WTC11 (cell line): Measurements from ENCODE around the gene DMXL1. TPM values are rescaled to one million over a fixed set of nuclear protein-coding genes. Genes with fewer than 3 reads are reported as not detected.

Experiments used
- ATAC-seq: fragments of 200-7000 bp; cut with Tn5 transposase; 2 replicates; pipeline ENCODE4 v1.10.0; 2021; ENCODE audit warnings: mild to moderate bottlenecking, moderate library complexity
- CTCF ChIA-PET: fragments of 300-600 bp; sonication (Branson Sonifier 250); formaldehyde crosslinking; loops from one replicate; lab custom pipeline; 2021; ENCODE audit warnings: antibody characterized with exemption; lab: Charles Lee
- POLR2A ChIA-PET: fragments of 350-600 bp; sonication (Branson Sonifier 250); formaldehyde crosslinking; loops from one replicate; lab custom pipeline; 2021; ENCODE audit warnings: antibody characterized with exemption; lab: Charles Lee
- DNase-seq: peaks from one replicate; pipeline ENCODE4 v3.0.0; 2021; ENCODE audit warnings: low spot score
- H3K27ac Mint-ChIP-seq: 2 replicates; pipeline ENCODE4 v1.8.0; 2021; ENCODE audit warnings: mixed read lengths
- H3K27me3 Mint-ChIP-seq: 2 replicates; pipeline ENCODE4 v1.8.0; 2021; ENCODE audit warnings: low read depth, mild to moderate bottlenecking, moderate library complexity, mixed read lengths
- H3K36me3 Mint-ChIP-seq: 2 replicates; pipeline ENCODE4 v1.8.0; 2021; ENCODE audit warnings: mixed read lengths
- H3K4me1 Mint-ChIP-seq: 2 replicates; pipeline ENCODE4 v1.8.0; 2022; ENCODE audit warnings: mixed read lengths
- H3K4me3 Mint-ChIP-seq: 2 replicates; pipeline ENCODE4 v1.8.0; 2021; ENCODE audit warnings: mild to moderate bottlenecking, moderate library complexity, mixed read lengths
- H3K9me3 Mint-ChIP-seq: 2 replicates; pipeline ENCODE4 v1.8.0; 2021; ENCODE audit warnings: mixed read lengths
- AFF4 ChIP-seq: sonication (generic); formaldehyde crosslinking; IDR thresholded peaks from 2 replicates; pipeline ENCODE4 v1.8.1; 2023; ENCODE audit warnings: mild to moderate bottlenecking, missing genetic modification reagents, borderline replicate concordance
- ATF1 ChIP-seq: sonication (generic); formaldehyde crosslinking; IDR thresholded peaks from 2 replicates; pipeline ENCODE4 v1.8.1; 2023; ENCODE audit warnings: mild to moderate bottlenecking, moderate library complexity, missing genetic modification reagents
- ATF6 ChIP-seq: sonication (generic); formaldehyde crosslinking; IDR thresholded peaks from 2 replicates; pipeline ENCODE4 v1.8.1; 2023; ENCODE audit warnings: mild to moderate bottlenecking, missing genetic modification reagents
- CTCF ChIP-seq: fragments of 200-600 bp; IDR thresholded peaks from 2 replicates; pipeline ENCODE4 v1.8.0; 2022; ENCODE audit warnings: antibody characterized with exemption
- FOXJ3 ChIP-seq: sonication (generic); formaldehyde crosslinking; IDR thresholded peaks from 2 replicates; pipeline ENCODE4 v1.9.0; 2021; ENCODE audit warnings: missing genetic modification reagents, mild to moderate bottlenecking, borderline replicate concordance
- IRF1 ChIP-seq: sonication (generic); formaldehyde crosslinking; IDR thresholded peaks from 2 replicates; pipeline ENCODE4 v1.8.0; 2023; ENCODE audit warnings: missing genetic modification reagents
- NR1H2 ChIP-seq: sonication (generic); formaldehyde crosslinking; IDR thresholded peaks from 2 replicates; pipeline ENCODE4 v1.9.0; 2021; ENCODE audit warnings: mild to moderate bottlenecking, moderate library complexity, missing genetic modification reagents
- NR3C1 ChIP-seq: sonication (generic); formaldehyde crosslinking; conservative IDR thresholded peaks from 2 replicates; pipeline ENCODE4 v1.8.1; 2023; ENCODE audit warnings: low read depth, mild to moderate bottlenecking, missing genetic modification reagents
- SMAD3 ChIP-seq: sonication (generic); formaldehyde crosslinking; IDR thresholded peaks from 2 replicates; pipeline ENCODE4 v1.8.0; 2022; ENCODE audit warnings: missing genetic modification reagents, mild to moderate bottlenecking, borderline replicate concordance
- SP1 ChIP-seq: sonication (generic); formaldehyde crosslinking; conservative IDR thresholded peaks from 2 replicates; pipeline ENCODE4 v1.8.1; 2022; ENCODE audit warnings: missing genetic modification reagents
- TCF7 ChIP-seq: sonication (generic); formaldehyde crosslinking; IDR thresholded peaks from 2 replicates; pipeline ENCODE4 v1.8.0; 2022; ENCODE audit warnings: mild to moderate bottlenecking, low read depth, missing genetic modification reagents, moderate library complexity
- TEAD1 ChIP-seq: sonication (generic); formaldehyde crosslinking; IDR thresholded peaks from 2 replicates; pipeline ENCODE4 v1.8.0; 2022; ENCODE audit warnings: mild to moderate bottlenecking, missing genetic modification reagents
- TEAD4 ChIP-seq: sonication (generic); formaldehyde crosslinking; IDR thresholded peaks from 2 replicates; pipeline ENCODE4 v1.8.0; 2022; ENCODE audit warnings: mild to moderate bottlenecking, missing genetic modification reagents
- TP53 ChIP-seq: sonication (generic); formaldehyde crosslinking; IDR thresholded peaks from 2 replicates; pipeline ENCODE4 v1.8.1; 2023; ENCODE audit warnings: mild to moderate bottlenecking, missing genetic modification reagents
- USF2 ChIP-seq: sonication (generic); formaldehyde crosslinking; IDR thresholded peaks from 2 replicates; pipeline ENCODE4 v1.8.1; 2023; ENCODE audit warnings: mild to moderate bottlenecking, missing genetic modification reagents, moderate library complexity
- ZNF232 ChIP-seq: sonication (generic); formaldehyde crosslinking; IDR thresholded peaks from 2 replicates; pipeline ENCODE4 v1.8.0; 2022; ENCODE audit warnings: mild to moderate bottlenecking, missing genetic modification reagents
- ZNF671 ChIP-seq: fragments of 250-450 bp; sonication (Bioruptor Pico); IDR thresholded peaks from 2 replicates; pipeline ENCODE4 v1.8.0; 2021; ENCODE audit warnings: mild to moderate bottlenecking
- total RNA-seq: library from RNA; stranded (reverse); gene quantifications from 3 replicates; pipeline ENCODE4 v1.2.3, GENCODE V29; 2021

DMXL1 gene
- total RNA-seq, 1 experiment from 2014 or later: 43.7 TPM

GRCh38 chr5:119021149-119021732 lies 49.6 kb upstream of the DMXL1 start (continued):
- TF ChIP-seq SP1 (CRISPR knock-in tag): no peak
- no peak for TF ChIP-seq USF2 (CRISPR knock-in tag)
- no peak for TF ChIP-seq ATF6 (CRISPR knock-in tag)
- no peak for TF ChIP-seq NR3C1 (CRISPR knock-in tag)
- no peak for TF ChIP-seq TEAD1 (CRISPR knock-in tag)

- POLR2A ChIA-PET: no interaction called here
- CTCF ChIA-PET: interaction anchor here (0.6 to 1.7 kb wide), 21 partner anchors 8 to 1145 kb away, joined by 3 to 15 read pairs (median 4); partner anchors contain the start of genes DMXL1 and DTWD2
- ATAC-seq: peak; percentile 73
- peaks cover 4% of the 10 kb centered on the region for H3K36me3 Mint-ChIP-seq
- peaks cover 3% of the 10 kb centered on the region; the same call in 1 of the 2 replicates for H3K4me1 Mint-ChIP-seq
- DNase-seq: no peak
- H3K4me3 Mint-ChIP-seq: no peak overlapping the region
- H3K27me3 Mint-ChIP-seq: no peaks in the 10 kb centered on the region
- H3K27ac Mint-ChIP-seq: no peak overlapping the region
- TF ChIP-seq CTCF: peak; percentile 30
- TF ChIP-seq NR1H2 (CRISPR knock-in tag): no peak
- no peak for TF ChIP-seq USF2 (CRISPR knock-in tag)
- H3K9me3 Mint-ChIP-seq: peaks cover 15% of the 10 kb centered on the region
These were observed 48.7 kb upstream of the DMXL1 start for GRCh38 chr5:119022017-119022745.

GRCh38 chr5:119022773-119023172 lies 48.1 kb upstream of the DMXL1 start:
- H3K27ac Mint-ChIP-seq: no peak overlapping the region
- ATAC-seq: no peak
- ChIA-PET CTCF (interaction anchor here (0.7 to 1.7 kb wide), 5 partner anchors 10 to 1145 kb away, joined by 3 to 13 read pairs (median 6); no protein-coding TSS in a partner anchor), POLR2A (no interaction called here)
- no peak for DNase-seq
- no peak overlapping the region for H3K4me3 Mint-ChIP-seq
- H3K36me3 Mint-ChIP-seq: peaks cover 4% of the 10 kb centered on the region
- peaks cover 15% of the 10 kb centered on the region for H3K9me3 Mint-ChIP-seq
- no peaks in the 10 kb centered on the region for H3K27me3 Mint-ChIP-seq
- peaks cover 6% of the 10 kb centered on the region; the same call in 1 of the 2 replicates for H3K4me1 Mint-ChIP-seq
- TF ChIP-seq ATF1 (CRISPR knock-in tag) (no peak), ZNF671 (CRISPR knock-in tag) (no peak), FOXJ3 (CRISPR knock-in tag) (no peak), SMAD3 (no peak), TEAD4 (CRISPR knock-in tag) (no peak), IRF1 (CRISPR knock-in tag) (no peak), TP53 (no peak), ZNF232 (CRISPR knock-in tag) (no peak), TCF7 (CRISPR knock-in tag) (no peak), AFF4 (CRISPR knock-in tag) (no peak)
